Neuronal stem cell (in vitro differentiated cells): ENCODE measurements around the gene TMEM9.

Experiments
- DNase-seq: peaks from one replicate; pipeline ENCODE4 v3.0.0-alpha.2; 2013; ENCODE audit warnings: low spot score
- H2AFZ ChIP-seq: one replicate; pipeline ENCODE4 v1.6.1; 2013; ENCODE audit warnings: mild to moderate bottlenecking, low read length, inconsistent platforms
- H2AK5ac ChIP-seq: 2 replicates; pipeline ENCODE4 v1.6.1; 2013; ENCODE audit warnings: low read depth, mild to moderate bottlenecking, inconsistent platforms, low read length, moderate library complexity, mixed read lengths
- H2BK120ac ChIP-seq: 2 replicates; pipeline ENCODE4 v1.6.1; 2013; ENCODE audit warnings: low read depth, mild to moderate bottlenecking, inconsistent platforms, low read length, moderate library complexity, mixed read lengths
- H2BK12ac ChIP-seq: one replicate; pipeline ENCODE4 v1.6.1; 2013; ENCODE audit warnings: low read length, inconsistent platforms
- H2BK15ac ChIP-seq: 2 replicates; pipeline ENCODE4 v1.6.1; 2013; ENCODE audit warnings: mild to moderate bottlenecking, low read length, inconsistent platforms, mixed read lengths
- H2BK5ac ChIP-seq: one replicate; pipeline ENCODE4 v1.6.1; 2013; ENCODE audit warnings: inconsistent platforms, mild to moderate bottlenecking, low read length, moderate library complexity
- H3K14ac ChIP-seq: one replicate; pipeline ENCODE4 v1.6.1; 2013; ENCODE audit warnings: low read length, inconsistent platforms
- H3K18ac ChIP-seq: 2 replicates; pipeline ENCODE4 v1.6.1; 2013; ENCODE audit warnings: low read length, inconsistent platforms
- H3K23ac ChIP-seq: 2 replicates; pipeline ENCODE4 v1.6.1; 2013; ENCODE audit warnings: low read depth, mild to moderate bottlenecking, mixed read lengths, low read length, inconsistent platforms; ENCODE audit not compliant: poor library complexity
- H3K27ac ChIP-seq: replicated peaks from 3 replicates; pipeline ENCODE4 v1.5.1; 2013; ENCODE audit warnings: low read length, inconsistent platforms
- H3K27me3 ChIP-seq, 3 experiments: 2 replicates each; pipeline ENCODE4 v1.6.1; 2013; ENCODE audit warnings: low read length in 3 of 3, mild to moderate bottlenecking in 2 of 3, inconsistent platforms in 1 of 3, low read depth in 1 of 3, mixed read lengths in 1 of 3, moderate library complexity in 1 of 3; ENCODE audit not compliant: control insufficient read depth in 3 of 3, insufficient read depth in 3 of 3
- H3K36me3 ChIP-seq, 2 donors: replicated peaks in 1 of 2; 2 replicates each; pipeline ENCODE4 v1.6.1; 2013; ENCODE audit warnings: low read length in 2 of 2; ENCODE audit not compliant: control insufficient read depth in 2 of 2, insufficient read depth in 2 of 2
- H3K4ac ChIP-seq: 2 replicates; pipeline ENCODE4 v1.6.1; 2013; ENCODE audit warnings: inconsistent platforms, mild to moderate bottlenecking, low read length, moderate library complexity
- H3K4me1 ChIP-seq, 2 donors: 1 replicate in 1 of 2; 2 replicates in 1 of 2; pipeline ENCODE4 v1.6.1; 2013; ENCODE audit warnings: low read length in 2 of 2, low read depth in 1 of 2; ENCODE audit not compliant: control insufficient read depth in 2 of 2, insufficient read depth in 1 of 2
- H3K4me2 ChIP-seq: one replicate; pipeline ENCODE4 v1.6.1; 2013; ENCODE audit warnings: mild to moderate bottlenecking, low read length, inconsistent platforms; ENCODE audit not compliant: insufficient read depth, poor library complexity, severe bottlenecking
- H3K4me3 ChIP-seq, 2 donors: 2 replicates each; pipeline ENCODE4 v1.5.1; 2013; ENCODE audit warnings: low read length in 2 of 2, mild to moderate bottlenecking in 2 of 2, inconsistent platforms in 1 of 2, moderate library complexity in 1 of 2
- H3K79me1 ChIP-seq: one replicate; pipeline ENCODE4 v1.6.1; 2013; ENCODE audit warnings: low read depth, mild to moderate bottlenecking, inconsistent platforms, low read length, moderate library complexity
- H3K9ac ChIP-seq: one replicate; pipeline ENCODE4 v1.6.1; 2013; ENCODE audit warnings: mild to moderate bottlenecking, low read depth, low read length, inconsistent platforms; ENCODE audit not compliant: poor library complexity
- H3K9me3 ChIP-seq, 2 donors: replicated peaks in 1 of 2; 2 replicates each; pipeline versions ENCODE3 to v1.6.1; 2013; ENCODE audit warnings: low read length in 2 of 2, mild to moderate bottlenecking in 2 of 2, inconsistent platforms in 1 of 2, low read depth in 1 of 2, mixed read lengths in 1 of 2, moderate library complexity in 1 of 2; ENCODE audit not compliant: control insufficient read depth in 2 of 2, insufficient read depth in 1 of 2
- H4K8ac ChIP-seq: one replicate; pipeline ENCODE4 v1.6.1; 2013; ENCODE audit warnings: low read depth, mild to moderate bottlenecking, inconsistent platforms, low read length, moderate library complexity
- H4K91ac ChIP-seq: one replicate; pipeline ENCODE4 v1.6.1; 2013; ENCODE audit warnings: low read length, low read depth, mild to moderate bottlenecking, inconsistent platforms; ENCODE audit not compliant: poor library complexity
- WGBS, 2 donors: extraction: QIAGEN DNeasy Blood & Tissue Kit; methylation state at CpG; one replicate each; pipeline ENCODE4 v1.1.7; 2013; ENCODE audit warnings: missing lambda C conversion rate in 2 of 2, mixed read lengths in 1 of 2; ENCODE audit not compliant: insufficient read length in 2 of 2, insufficient replicate concordance in 1 of 2; ENCODE audit errors: extremely low coverage in 2 of 2; 5-methylcytosine and 5-hydroxymethylcytosine counted together

TMEM9 gene

GRCh38 chr1:201171063-201172036 is 17.1 kb upstream of the TMEM9 start:
- Histone ChIP-seq H3K14ac (no peak overlapping the region), H3K4ac (no peak overlapping the region), H3K9ac (peak overlapping the region; percentile 65), H3K18ac (peak overlapping the region; percentile 58), H3K4me2 (peak overlapping the region; percentile 92), H3K79me1 (no peaks in the 10 kb centered on the region), H2BK5ac (no peak overlapping the region), H4K91ac (no peak overlapping the region), H2BK120ac (no peak overlapping the region), H3K4me1 (peaks cover 2 to 9% of the 10 kb centered on the region in 2 donors), H3K36me3 (no peaks in the 10 kb centered on the region), H2AFZ (peak overlapping the region; percentile 94), H3K27ac (no peak overlapping the region), H2BK12ac (peak overlapping the region; percentile 44), H3K4me3 (peak overlapping the region; percentile 55 to 83), H3K27me3 (peaks cover 0 to 38% (median 2%) of the 10 kb centered on the region in 3 experiments), H3K23ac (peak overlapping the region; percentile 8), H2AK5ac (no peak overlapping the region), H3K9me3 (no peaks in the 10 kb centered on the region), H2BK15ac (no peak overlapping the region), H4K8ac (no peak overlapping the region)
- no CpG with 5 or more reads among the region's 48 CpGs for WGBS, 2 donors
- no peak for DNase-seq

- no peak overlapping the region for H2BK5ac ChIP-seq
- peak overlapping the region; percentile 65 for H3K9ac ChIP-seq
- H4K8ac ChIP-seq = no peak overlapping the region
- H2BK120ac ChIP-seq = no peak overlapping the region
- H2BK12ac ChIP-seq = no peak overlapping the region
- no CpG with 5 or more reads among the region's 26 CpGs for WGBS, 2 donors
- H3K27ac ChIP-seq = no peak overlapping the region
- peak overlapping the region; percentile 31 for H3K18ac ChIP-seq
- peaks cover 0 to 34% (median 2%) of the 10 kb centered on the region in 3 experiments for H3K27me3 ChIP-seq
- H2AFZ ChIP-seq = peak overlapping the region; percentile 94
- H3K4ac ChIP-seq = no peak overlapping the region
- peaks cover 2 to 9% of the 10 kb centered on the region in 2 donors for H3K4me1 ChIP-seq
- no peak overlapping the region for H3K14ac ChIP-seq
- peak overlapping the region; percentile 92 for H3K4me2 ChIP-seq
- peak overlapping the region; percentile 55 to 83 for H3K4me3 ChIP-seq
- no peaks in the 10 kb centered on the region for H3K9me3 ChIP-seq
- H2BK15ac ChIP-seq = no peak overlapping the region
- no peaks in the 10 kb centered on the region for H3K36me3 ChIP-seq
- peak overlapping the region; percentile 8 for H3K23ac ChIP-seq
- no peak overlapping the region for H2AK5ac ChIP-seq
- no peak overlapping the region for H4K91ac ChIP-seq
- no peaks in the 10 kb centered on the region for H3K79me1 ChIP-seq
- peak; percentile 74 for DNase-seq
Observed at GRCh38 chr1:201170533-201171062, 16.3 kb upstream of the TMEM9 start.

- no peak for DNase-seq
- Histone ChIP-seq H2BK12ac (no peak overlapping the region), H3K9ac (no peak overlapping the region), H4K91ac (no peak overlapping the region), H3K79me1 (no peaks in the 10 kb centered on the region), H3K4ac (no peak overlapping the region), H3K18ac (no peak overlapping the region), H3K4me1 (peaks cover 2 to 9% of the 10 kb centered on the region in 2 donors), H3K27ac (no peak overlapping the region), H2AK5ac (no peak overlapping the region), H2AFZ (peak overlapping the region; percentile 94), H4K8ac (no peak overlapping the region), H3K9me3 (no peaks in the 10 kb centered on the region), H2BK120ac (no peak overlapping the region), H3K14ac (no peak overlapping the region), H3K23ac (no peak overlapping the region), H3K4me2 (no peak overlapping the region), H2BK15ac (no peak overlapping the region), H3K4me3 (peak overlapping the region in 1 of 2 donors; percentile 55), H3K36me3 (no peaks in the 10 kb centered on the region), H3K27me3 (peaks cover 0 to 30% (median 2%) of the 10 kb centered on the region in 3 experiments), H2BK5ac (no peak overlapping the region)
- WGBS, 2 donors = no CpG with 5 or more reads among the region's 2 CpGs
Observed at GRCh38 chr1:201169971-201170532, 15.8 kb upstream of the TMEM9 start.

GRCh38 chr1:201169203-201169602 is 14.9 kb upstream of the TMEM9 start:
- no CpG with 5 or more reads among the region's 3 CpGs for WGBS, 2 donors
- Histone ChIP-seq H3K23ac (no peak overlapping the region), H2BK120ac (no peak overlapping the region)

More at GRCh38 chr1:201169203-201169602, 14.9 kb upstream of the TMEM9 start:
- Histone ChIP-seq H3K27ac (no peak overlapping the region), H2BK5ac (no peak overlapping the region), H2AK5ac (no peak overlapping the region), H3K9ac (no peak overlapping the region), H3K36me3 (no peaks in the 10 kb centered on the region), H3K18ac (no peak overlapping the region), H3K4ac (no peak overlapping the region), H2BK15ac (no peak overlapping the region), H2BK12ac (no peak overlapping the region), H4K91ac (no peak overlapping the region), H3K4me2 (no peak overlapping the region), H2AFZ (no peak overlapping the region), H3K27me3 (peaks cover 0 to 25% (median 2%) of the 10 kb centered on the region in 3 experiments), H3K14ac (no peak overlapping the region), H4K8ac (no peak overlapping the region), H3K79me1 (no peaks in the 10 kb centered on the region), H3K4me3 (peak overlapping the region in 1 of 2 donors; percentile 23), H3K9me3 (no peaks in the 10 kb centered on the region), H3K4me1 (peaks cover 2 to 9% of the 10 kb centered on the region in 2 donors)
- DNase-seq = no peak
